GM23338 (cell line): ENCODE data around the gene DPEP2NB. TPM values are rescaled to one million over a fixed set of nuclear protein-coding genes. Genes with fewer than 3 reads are reported as not detected.
A peak's percentile ranks its signal among the peaks of the same experiment; 100 is the strongest.

ENCODE experiments used
- ATAC-seq: fragments of 200-7000 bp; cut with Tn5 transposase; 3 replicates; pipeline ENCODE4 v1.9.1; 2020
- DNase-seq: peaks from one replicate; pipeline ENCODE4 v3.0.0-alpha.2; 2015; ENCODE audit warnings: low spot score
- H2AFZ ChIP-seq: fragments of 200-600 bp; sonication (generic); 2 replicates; pipeline ENCODE4 v1.8.0; 2016; ENCODE audit warnings: antibody characterized with exemption, mild to moderate bottlenecking, moderate library complexity
- H3F3A ChIP-seq: fragments of 200-600 bp; sonication (generic); replicated peaks from 2 replicates; pipeline ENCODE4 v1.8.0; 2017; ENCODE audit warnings: antibody characterized with exemption, mixed run types, low read depth
- H3K27ac ChIP-seq: fragments of 200-600 bp; sonication (generic); 2 replicates; pipeline ENCODE4 v1.6.1; 2016; ENCODE audit warnings: low read depth
- H3K27me3 ChIP-seq: fragments of 200-600 bp; sonication (generic); 2 replicates; pipeline ENCODE4 v1.8.0; 2016; ENCODE audit warnings: mild to moderate bottlenecking, mixed run types, moderate library complexity; ENCODE audit not compliant: insufficient read depth
- H3K36me3 ChIP-seq: fragments of 200-600 bp; sonication (generic); 2 replicates; pipeline ENCODE4 v1.8.0; 2016; ENCODE audit warnings: mild to moderate bottlenecking; ENCODE audit not compliant: insufficient read depth
- H3K4me1 ChIP-seq: fragments of 200-600 bp; sonication (generic); 2 replicates; pipeline ENCODE4 v1.8.0; 2016; ENCODE audit warnings: mild to moderate bottlenecking, moderate library complexity; ENCODE audit not compliant: insufficient read depth
- H3K4me2 ChIP-seq: fragments of 200-600 bp; sonication (generic); 2 replicates; pipeline ENCODE4 v1.7.1; 2017; ENCODE audit warnings: mixed run types
- H3K4me3 ChIP-seq: fragments of 200-600 bp; sonication (generic); 2 replicates; pipeline ENCODE4 v1.6.1; 2016; ENCODE audit warnings: mixed run types
- H3K79me2 ChIP-seq: fragments of 200-600 bp; sonication (generic); replicated peaks from 2 replicates; pipeline ENCODE4 v1.8.0; 2017; ENCODE audit warnings: mild to moderate bottlenecking; ENCODE audit not compliant: insufficient read depth
- H3K9me2 ChIP-seq: fragments of 200-600 bp; sonication (generic); 2 replicates; pipeline ENCODE4 v1.8.0; 2017; ENCODE audit not compliant: insufficient read depth
- H4K20me1 ChIP-seq: fragments of 200-600 bp; sonication (generic); replicated peaks from 2 replicates; pipeline ENCODE4 v1.8.0; 2017; ENCODE audit warnings: mild to moderate bottlenecking; ENCODE audit not compliant: insufficient read depth
- H3K27ac Mint-ChIP-seq: 2 replicates; pipeline ENCODE4 v1.8.0; 2020; ENCODE audit warnings: inconsistent platforms, mild to moderate bottlenecking, moderate library complexity, mixed read lengths
- H3K27me3 Mint-ChIP-seq: 3 replicates; pipeline ENCODE4 v1.8.0; 2022; ENCODE audit warnings: low read depth, mild to moderate bottlenecking, moderate library complexity, mixed read lengths, inconsistent platforms; ENCODE audit not compliant: insufficient read depth, poor library complexity
- H3K36me3 Mint-ChIP-seq: 3 replicates; pipeline ENCODE4 v1.8.0; 2021; ENCODE audit warnings: low read depth, mild to moderate bottlenecking, inconsistent platforms, moderate library complexity, mixed read lengths
- H3K4me1 Mint-ChIP-seq: 3 replicates; pipeline ENCODE4 v1.8.0; 2020; ENCODE audit warnings: mild to moderate bottlenecking, inconsistent platforms, mixed read lengths
- H3K4me3 Mint-ChIP-seq: 3 replicates; pipeline ENCODE4 v1.8.0; 2021; ENCODE audit warnings: moderate library complexity, mild to moderate bottlenecking, inconsistent platforms, mixed read lengths
- H3K9me3 Mint-ChIP-seq: 3 replicates; pipeline ENCODE4 v1.8.0; 2020; ENCODE audit warnings: moderate library complexity, mild to moderate bottlenecking, inconsistent platforms, mixed read lengths
- CREB1 ChIP-seq: fragments of 250-450 bp; sonication (Bioruptor Pico); IDR thresholded peaks from 2 replicates; pipeline ENCODE4 v1.5.0; 2020; ENCODE audit warnings: low read depth, mild to moderate bottlenecking, moderate library complexity
- CTCF ChIP-seq, 2 experiments: fragments of 200-600 bp in 1 of 2; sonication (generic) in 1 of 2; conservative IDR thresholded peaks; 2 replicates each; pipeline versions ENCODE4 v1.5.1 to v1.6.1; 2016 to 2017; ENCODE audit warnings: antibody characterized with exemption in 2 of 2, low read depth in 2 of 2, mild to moderate bottlenecking in 2 of 2, moderate library complexity in 1 of 2
- EZH2 ChIP-seq: fragments of 200-600 bp; sonication (generic); IDR thresholded peaks from one replicate; pipeline ENCODE4 v1.8.0; 2017; ENCODE audit warnings: antibody characterized with exemption, mild to moderate bottlenecking, low read depth; ENCODE audit not compliant: unreplicated experiment
- EZH2phosphoT487 ChIP-seq: fragments of 200-600 bp; sonication (generic); IDR thresholded peaks from one replicate; pipeline ENCODE4 v1.8.1; 2018; ENCODE audit warnings: antibody characterized with exemption; ENCODE audit not compliant: unreplicated experiment
- JUNB ChIP-seq: IDR thresholded peaks from one replicate; pipeline ENCODE4 v1.6.1; 2016; ENCODE audit warnings: antibody characterized with exemption; ENCODE audit not compliant: unreplicated experiment
- NANOG ChIP-seq: IDR thresholded peaks from 2 replicates; pipeline ENCODE4 v1.6.1; 2016; ENCODE audit warnings: antibody characterized with exemption, borderline replicate concordance
- POLR2AphosphoS5 ChIP-seq: IDR thresholded peaks from 2 replicates; pipeline ENCODE4 v1.6.1; 2016; ENCODE audit warnings: antibody characterized with exemption, low read depth
- REST ChIP-seq: IDR thresholded peaks from one replicate; pipeline ENCODE4 v1.6.1; 2018; ENCODE audit warnings: antibody characterized with exemption; ENCODE audit not compliant: unreplicated experiment
- STAT1 ChIP-seq: IDR thresholded peaks from one replicate; pipeline ENCODE4 v1.6.1; 2016; ENCODE audit warnings: antibody characterized with exemption; ENCODE audit not compliant: unreplicated experiment
- ZNF114 ChIP-seq: fragments of 250-450 bp; sonication (Bioruptor Pico); IDR thresholded peaks from 2 replicates; pipeline ENCODE4 v1.5.0; 2020; ENCODE audit warnings: mild to moderate bottlenecking, moderate library complexity
- ZNF331 ChIP-seq: fragments of 250-450 bp; sonication (Bioruptor Pico); IDR thresholded peaks from 2 replicates; pipeline ENCODE4 v1.5.0; 2020; ENCODE audit warnings: low read depth, mild to moderate bottlenecking, moderate library complexity
- polyA plus RNA-seq: library from polyadenylated mRNA; unstranded; fragments of >200 nt; fragmentation: Nextera tagmentation; extraction: Ambion mirVana; gene quantifications from 2 replicates; pipeline ENCODE4 v1.2.1, GENCODE V29; 2016
- total RNA-seq: library from RNA; depleted of rRNA; stranded (reverse); fragments of >200 nt; shearing (Covaris generic); gene quantifications from 2 replicates; pipeline ENCODE4 v1.2.3, GENCODE V29; 2014
- TF ChIP-seq, protein P1 (sequence below): fragments of 250-450 bp; sonication (Bioruptor Pico); IDR thresholded peaks from 2 replicates; pipeline ENCODE4 v1.5.0; 2020; ENCODE audit warnings: mild to moderate bottlenecking, moderate library complexity
- TF ChIP-seq, protein P2 (sequence below): IDR thresholded peaks from 2 replicates; pipeline ENCODE4 v1.6.1; 2016; ENCODE audit warnings: antibody characterized with exemption

DPEP2NB gene
- total and polyA plus RNA-seq, 2 experiments from 2014 or later: not detected

DNA sequence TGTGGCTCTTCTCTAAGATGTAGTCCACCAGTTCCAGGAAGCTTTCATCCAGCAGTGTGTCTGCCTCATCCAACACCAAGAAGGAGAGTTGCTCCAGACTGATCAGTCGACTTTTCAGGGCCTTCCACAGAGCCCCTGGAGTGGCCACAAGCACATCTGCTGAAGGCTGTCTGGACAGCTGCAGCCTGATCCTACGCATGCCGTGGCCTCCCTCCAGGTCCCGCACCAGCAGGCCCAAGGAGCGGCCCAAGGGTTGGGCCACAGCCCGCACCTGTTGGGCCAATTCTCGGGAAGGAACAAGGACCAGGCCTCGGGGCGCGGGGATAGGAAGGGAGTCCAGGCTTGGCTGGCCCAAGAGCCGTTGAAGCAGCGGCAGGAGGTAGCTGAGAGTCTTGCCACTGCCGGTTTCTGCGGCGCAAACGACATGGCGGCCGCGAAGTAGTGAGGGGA is 6.6 kb upstream of the DPEP2NB start:
- H3K27ac Mint-ChIP-seq: peak overlapping the region; percentile 99
- peaks cover 18% of the 10 kb centered on the region; the same call in 2 of the 3 replicates for H3K36me3 Mint-ChIP-seq
- H3K4me3 ChIP-seq: peak overlapping the region; percentile 99
- H3K79me2 ChIP-seq: peaks cover 33% of the 10 kb centered on the region
- peak overlapping the region; percentile 99 for H3K4me2 ChIP-seq
- ATAC-seq: peak; percentile 32
- DNase-seq: no peak
- H3K36me3 ChIP-seq: no peaks in the 10 kb centered on the region
- peak overlapping the region; percentile 97 for H3K27ac ChIP-seq
- H3K4me1 Mint-ChIP-seq: peaks cover 11% of the 10 kb centered on the region; the same call in 2 of the 3 replicates
- H3K27me3 Mint-ChIP-seq: peaks cover 3% of the 10 kb centered on the region
- no peaks in the 10 kb centered on the region for H3K27me3 ChIP-seq
- peaks cover 15% of the 10 kb centered on the region; the same call in 1 of the 2 replicates for H3K4me1 ChIP-seq
- no peaks in the 10 kb centered on the region for H3K9me2 ChIP-seq
- peak overlapping the region; percentile 97 for H2AFZ ChIP-seq
- no peaks in the 10 kb centered on the region; the same call in 1 of the 2 replicates for H4K20me1 ChIP-seq
- no peaks in the 10 kb centered on the region; the same call in 2 of the 3 replicates for H3K9me3 Mint-ChIP-seq
- H3K4me3 Mint-ChIP-seq: peak overlapping the region; percentile 100
- peaks cover 6% of the 10 kb centered on the region; the same call in 1 of the 2 replicates for H3F3A ChIP-seq
- no peak for TF ChIP-seq NANOG
- no peak for TF ChIP-seq EZH2
- no peak for TF ChIP-seq POLR2AphosphoS5
- TF ChIP-seq REST: no peak
- TF ChIP-seq, protein P1, sequence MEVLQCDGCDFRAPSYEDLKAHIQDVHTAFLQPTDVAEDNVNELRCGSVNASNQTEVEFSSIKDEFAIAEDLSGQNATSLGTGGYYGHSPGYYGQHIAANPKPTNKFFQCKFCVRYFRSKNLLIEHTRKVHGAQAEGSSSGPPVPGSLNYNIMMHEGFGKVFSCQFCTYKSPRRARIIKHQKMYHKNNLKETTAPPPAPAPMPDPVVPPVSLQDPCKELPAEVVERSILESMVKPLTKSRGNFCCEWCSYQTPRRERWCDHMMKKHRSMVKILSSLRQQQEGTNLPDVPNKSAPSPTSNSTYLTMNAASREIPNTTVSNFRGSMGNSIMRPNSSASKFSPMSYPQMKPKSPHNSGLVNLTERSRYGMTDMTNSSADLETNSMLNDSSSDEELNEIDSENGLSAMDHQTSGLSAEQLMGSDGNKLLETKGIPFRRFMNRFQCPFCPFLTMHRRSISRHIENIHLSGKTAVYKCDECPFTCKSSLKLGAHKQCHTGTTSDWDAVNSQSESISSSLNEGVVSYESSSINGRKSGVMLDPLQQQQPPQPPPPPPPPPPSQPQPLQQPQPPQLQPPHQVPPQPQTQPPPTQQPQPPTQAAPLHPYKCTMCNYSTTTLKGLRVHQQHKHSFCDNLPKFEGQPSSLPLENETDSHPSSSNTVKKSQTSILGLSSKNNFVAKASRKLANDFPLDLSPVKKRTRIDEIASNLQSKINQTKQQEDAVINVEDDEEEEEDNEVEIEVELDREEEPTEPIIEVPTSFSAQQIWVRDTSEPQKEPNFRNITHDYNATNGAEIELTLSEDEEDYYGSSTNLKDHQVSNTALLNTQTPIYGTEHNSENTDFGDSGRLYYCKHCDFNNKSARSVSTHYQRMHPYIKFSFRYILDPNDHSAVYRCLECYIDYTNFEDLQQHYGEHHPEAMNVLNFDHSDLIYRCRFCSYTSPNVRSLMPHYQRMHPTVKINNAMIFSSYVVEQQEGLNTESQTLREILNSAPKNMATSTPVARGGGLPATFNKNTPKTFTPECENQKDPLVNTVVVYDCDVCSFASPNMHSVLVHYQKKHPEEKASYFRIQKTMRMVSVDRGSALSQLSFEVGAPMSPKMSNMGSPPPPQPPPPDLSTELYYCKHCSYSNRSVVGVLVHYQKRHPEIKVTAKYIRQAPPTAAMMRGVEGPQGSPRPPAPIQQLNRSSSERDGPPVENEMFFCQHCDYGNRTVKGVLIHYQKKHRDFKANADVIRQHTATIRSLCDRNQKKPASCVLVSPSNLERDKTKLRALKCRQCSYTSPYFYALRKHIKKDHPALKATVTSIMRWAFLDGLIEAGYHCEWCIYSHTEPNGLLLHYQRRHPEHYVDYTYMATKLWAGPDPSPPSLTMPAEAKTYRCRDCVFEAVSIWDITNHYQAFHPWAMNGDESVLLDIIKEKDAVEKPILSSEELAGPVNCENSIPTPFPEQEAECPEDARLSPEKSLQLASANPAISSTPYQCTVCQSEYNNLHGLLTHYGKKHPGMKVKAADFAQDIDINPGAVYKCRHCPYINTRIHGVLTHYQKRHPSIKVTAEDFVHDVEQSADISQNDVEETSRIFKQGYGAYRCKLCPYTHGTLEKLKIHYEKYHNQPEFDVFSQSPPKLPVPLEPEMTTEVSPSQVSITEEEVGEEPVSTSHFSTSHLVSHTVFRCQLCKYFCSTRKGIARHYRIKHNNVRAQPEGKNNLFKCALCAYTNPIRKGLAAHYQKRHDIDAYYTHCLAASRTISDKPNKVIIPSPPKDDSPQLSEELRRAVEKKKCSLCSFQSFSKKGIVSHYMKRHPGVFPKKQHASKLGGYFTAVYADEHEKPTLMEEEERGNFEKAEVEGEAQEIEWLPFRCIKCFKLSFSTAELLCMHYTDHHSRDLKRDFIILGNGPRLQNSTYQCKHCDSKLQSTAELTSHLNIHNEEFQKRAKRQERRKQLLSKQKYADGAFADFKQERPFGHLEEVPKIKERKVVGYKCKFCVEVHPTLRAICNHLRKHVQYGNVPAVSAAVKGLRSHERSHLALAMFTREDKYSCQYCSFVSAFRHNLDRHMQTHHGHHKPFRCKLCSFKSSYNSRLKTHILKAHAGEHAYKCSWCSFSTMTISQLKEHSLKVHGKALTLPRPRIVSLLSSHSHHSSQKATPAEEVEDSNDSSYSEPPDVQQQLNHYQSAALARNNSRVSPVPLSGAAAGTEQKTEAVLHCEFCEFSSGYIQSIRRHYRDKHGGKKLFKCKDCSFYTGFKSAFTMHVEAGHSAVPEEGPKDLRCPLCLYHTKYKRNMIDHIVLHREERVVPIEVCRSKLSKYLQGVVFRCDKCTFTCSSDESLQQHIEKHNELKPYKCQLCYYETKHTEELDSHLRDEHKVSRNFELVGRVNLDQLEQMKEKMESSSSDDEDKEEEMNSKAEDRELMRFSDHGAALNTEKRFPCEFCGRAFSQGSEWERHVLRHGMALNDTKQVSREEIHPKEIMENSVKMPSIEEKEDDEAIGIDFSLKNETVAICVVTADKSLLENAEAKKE (CRISPR knock-in tag): no peak
- TF ChIP-seq CREB1: no peak
- TF ChIP-seq ZNF331 (CRISPR knock-in tag): no peak
- TF ChIP-seq STAT1: no peak
- no peak for TF ChIP-seq CTCF (conservative IDR thresholded peaks at IDR 0.05; ENCODE audit: low read depth in 2 of 2)
- TF ChIP-seq, protein P2, sequence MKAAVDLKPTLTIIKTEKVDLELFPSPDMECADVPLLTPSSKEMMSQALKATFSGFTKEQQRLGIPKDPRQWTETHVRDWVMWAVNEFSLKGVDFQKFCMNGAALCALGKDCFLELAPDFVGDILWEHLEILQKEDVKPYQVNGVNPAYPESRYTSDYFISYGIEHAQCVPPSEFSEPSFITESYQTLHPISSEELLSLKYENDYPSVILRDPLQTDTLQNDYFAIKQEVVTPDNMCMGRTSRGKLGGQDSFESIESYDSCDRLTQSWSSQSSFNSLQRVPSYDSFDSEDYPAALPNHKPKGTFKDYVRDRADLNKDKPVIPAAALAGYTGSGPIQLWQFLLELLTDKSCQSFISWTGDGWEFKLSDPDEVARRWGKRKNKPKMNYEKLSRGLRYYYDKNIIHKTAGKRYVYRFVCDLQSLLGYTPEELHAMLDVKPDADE: no peak
- no peak for TF ChIP-seq ZNF114 (CRISPR knock-in tag)
- no peak for TF ChIP-seq JUNB
- TF ChIP-seq EZH2phosphoT487: no peak
